H1 (cell line): ENCODE results near the gene TBC1D32. TPM values are rescaled to one million over a fixed set of nuclear protein-coding genes. Genes with fewer than 3 reads are reported as not detected.

Source experiments
- CTCF ChIA-PET: fragments of 300-600 bp; sonication (Branson Sonifier 250); formaldehyde crosslinking; loops from one replicate; lab custom pipeline; 2021; ENCODE audit not compliant: partially characterized antibody; lab: Charles Lee
- POLR2A ChIA-PET: fragments of 300-600 bp; sonication (Branson Sonifier 250); formaldehyde crosslinking; loops from one replicate; lab custom pipeline; 2021; ENCODE audit warnings: inconsistent platforms; ENCODE audit not compliant: partially characterized antibody; lab: Charles Lee
- DNase-seq, 2 experiments: peaks; one replicate each; pipeline versions ENCODE4 v3.0.0 to v3.0.0-alpha.2; 2010 to 2022; ENCODE audit warnings: low spot score in 2 of 2, low read depth in 1 of 2, mixed read lengths in 1 of 2
- FAIRE-seq: peaks from 2 replicates; lab custom pipeline; 2011; peaks lifted over from hg19 to GRCh38; lab: Jason Lieb, UNC
- H2AFZ ChIP-seq: 2 replicates; pipeline ENCODE4 v1.8.1; 2012; ENCODE audit warnings: low read length, inconsistent platforms
- H2AK5ac ChIP-seq: 2 replicates; pipeline ENCODE4 v1.6.1; 2013; ENCODE audit warnings: low read depth, low read length
- H2BK120ac ChIP-seq: replicated peaks from 2 replicates; pipeline ENCODE3; 2013; ENCODE audit warnings: low read depth, low read length, inconsistent platforms
- H2BK12ac ChIP-seq: 2 replicates; pipeline ENCODE4 v1.6.1; 2013; ENCODE audit warnings: low read depth, low read length
- H2BK15ac ChIP-seq: 2 replicates; pipeline ENCODE4 v1.6.1; 2013; ENCODE audit warnings: low read length
- H2BK20ac ChIP-seq: 2 replicates; pipeline ENCODE4 v1.6.1; 2013; ENCODE audit warnings: low read length
- H2BK5ac ChIP-seq: 2 replicates; pipeline ENCODE4 v1.6.1; 2013; ENCODE audit warnings: low read depth, low read length
- H3K14ac ChIP-seq: 2 replicates; pipeline ENCODE4 v1.6.1; 2013; ENCODE audit warnings: inconsistent platforms; ENCODE audit not compliant: insufficient read length
- H3K18ac ChIP-seq: 2 replicates; pipeline ENCODE4 v1.6.1; 2013; ENCODE audit warnings: low read length; ENCODE audit errors: extremely low read depth
- H3K23ac ChIP-seq: 2 replicates; pipeline ENCODE4 v1.6.1; 2013; ENCODE audit warnings: inconsistent platforms; ENCODE audit not compliant: insufficient read length
- H3K23me2 ChIP-seq: 2 replicates; pipeline ENCODE4 v1.6.1; 2013; ENCODE audit warnings: low read depth, low read length
- H3K27ac ChIP-seq: 2 replicates; pipeline ENCODE4 v1.6.1; 2011; ENCODE audit warnings: low read depth, low read length, inconsistent platforms
- H3K27me3 ChIP-seq, 4 experiments: replicated peaks in 1 of 4; 1 replicate in 1 of 4; 2 replicates in 3 of 4; pipeline versions ENCODE4 v1.6.1 to v1.8.1; 2011 to 2013; ENCODE audit warnings: low read length in 3 of 4, mild to moderate bottlenecking in 3 of 4, inconsistent platforms in 2 of 4, mixed read lengths in 2 of 4, moderate library complexity in 1 of 4; ENCODE audit not compliant: control insufficient read depth in 3 of 4, insufficient read depth in 3 of 4; ENCODE audit errors: extremely low read depth in 1 of 4
- H3K36me3 ChIP-seq, 4 experiments: 2 replicates each; pipeline versions ENCODE4 v1.6.1 to v1.8.1; 2011 to 2013; ENCODE audit warnings: mild to moderate bottlenecking in 4 of 4, low read length in 3 of 4, moderate library complexity in 2 of 4, control low read depth in 1 of 4, inconsistent platforms in 1 of 4; ENCODE audit not compliant: insufficient read depth in 4 of 4, control insufficient read depth in 2 of 4
- H3K4ac ChIP-seq: replicated peaks from 2 replicates; pipeline ENCODE3; 2013; ENCODE audit warnings: low read length, low read depth, mixed read lengths, inconsistent platforms; ENCODE audit not compliant: insufficient read length
- H3K4me1 ChIP-seq, 4 experiments: replicated peaks in 1 of 4; 1 replicate in 1 of 4; 2 replicates in 3 of 4; pipeline versions ENCODE4 v1.6.1 to v1.8.1; 2011 to 2013; ENCODE audit warnings: low read length in 3 of 4, inconsistent platforms in 2 of 4, mixed read lengths in 1 of 4; ENCODE audit not compliant: insufficient read depth in 4 of 4, control insufficient read depth in 3 of 4
- H3K4me2 ChIP-seq, 2 experiments: 2 replicates each; pipeline versions ENCODE4 v1.6.1 to v1.8.1; 2011 to 2013; ENCODE audit warnings: low read depth in 2 of 2, low read length in 2 of 2, control low read depth in 1 of 2, inconsistent platforms in 1 of 2, mild to moderate bottlenecking in 1 of 2; ENCODE audit not compliant: insufficient read depth in 1 of 2
- H3K4me3 ChIP-seq, 4 experiments: fragments of 200-600, 300-600 bp in 1 of 4; sonication (generic), shearing (Covaris generic), sonication (Bioruptor Twin) in 1 of 4; 2 replicates each; pipeline versions ENCODE4 v1.5.1 to v1.8.1; 2011 to 2016; ENCODE audit warnings: low read length in 4 of 4, low read depth in 3 of 4, control low read depth in 2 of 4, inconsistent platforms in 2 of 4, mild to moderate bottlenecking in 2 of 4, mixed read lengths in 1 of 4, moderate library complexity in 1 of 4; ENCODE audit not compliant: insufficient read depth in 2 of 4; ENCODE audit errors: extremely low read depth in 1 of 4
- H3K56ac ChIP-seq: replicated peaks from 2 replicates; pipeline ENCODE3; 2013; ENCODE audit warnings: low read depth, mild to moderate bottlenecking, mixed read lengths, low read length, inconsistent platforms; ENCODE audit not compliant: insufficient read length
- H3K79me1 ChIP-seq: 2 replicates; pipeline ENCODE4 v1.6.1; 2013; ENCODE audit warnings: low read depth, low read length, control low read depth
- H3K79me2 ChIP-seq, 2 experiments: 2 replicates each; pipeline versions ENCODE4 v1.6.1 to v1.8.1; 2012 to 2013; ENCODE audit warnings: low read length in 2 of 2, mild to moderate bottlenecking in 2 of 2, inconsistent platforms in 1 of 2; ENCODE audit not compliant: insufficient read depth in 2 of 2, control insufficient read depth in 1 of 2
- H3K9ac ChIP-seq, 4 experiments: replicated peaks in 1 of 4; 1 replicate in 1 of 4; 2 replicates in 3 of 4; pipeline versions ENCODE4 v1.6.1 to v1.8.1; 2011 to 2013; ENCODE audit warnings: low read depth in 3 of 4, low read length in 3 of 4, control low read depth in 2 of 4, mild to moderate bottlenecking in 2 of 4, moderate library complexity in 2 of 4, inconsistent platforms in 1 of 4; ENCODE audit errors: extremely low read depth in 1 of 4
- H3K9me3 ChIP-seq, 2 experiments: 2 replicates each; pipeline versions ENCODE4 v1.6.1 to v1.8.1; 2012 to 2013; ENCODE audit warnings: mild to moderate bottlenecking in 2 of 2, moderate library complexity in 2 of 2, control low read depth in 1 of 2, inconsistent platforms in 1 of 2, low read depth in 1 of 2, low read length in 1 of 2, mixed read lengths in 1 of 2; ENCODE audit not compliant: insufficient read depth in 2 of 2
- H4K20me1 ChIP-seq, 2 experiments: replicated peaks in 1 of 2; 2 replicates each; pipeline versions ENCODE3 to v1.8.1; 2011 to 2013; ENCODE audit warnings: inconsistent platforms in 2 of 2, low read length in 2 of 2, mild to moderate bottlenecking in 1 of 2; ENCODE audit not compliant: insufficient read depth in 2 of 2, control insufficient read depth in 1 of 2
- H4K5ac ChIP-seq: 2 replicates; pipeline ENCODE4 v1.6.1; 2013; ENCODE audit warnings: low read length, low read depth, mixed read lengths, inconsistent platforms; ENCODE audit not compliant: insufficient read length
- H4K8ac ChIP-seq: 2 replicates; pipeline ENCODE4 v1.8.0; 2013; ENCODE audit warnings: mild to moderate bottlenecking, moderate library complexity, low read length, inconsistent platforms; ENCODE audit not compliant: insufficient read depth; ENCODE audit errors: extremely low read depth
- H4K91ac ChIP-seq: replicated peaks from 2 replicates; pipeline ENCODE3; 2013; ENCODE audit warnings: low read length, mixed read lengths, inconsistent platforms; ENCODE audit not compliant: insufficient read length
- CREB1 ChIP-seq: IDR thresholded peaks from 2 replicates; pipeline ENCODE4 v1.6.1; 2012; ENCODE audit warnings: inconsistent platforms
- EP300 ChIP-seq, 2 experiments: IDR thresholded peaks; 1 replicate in 1 of 2; 2 replicates in 1 of 2; pipeline ENCODE4 v1.6.1; 2011 to 2012; ENCODE audit warnings: low read depth in 2 of 2, low read length in 2 of 2, mild to moderate bottlenecking in 2 of 2, borderline replicate concordance in 1 of 2, inconsistent platforms in 1 of 2, moderate library complexity in 1 of 2
- HDAC2 ChIP-seq, 2 experiments: fragments of 300-600 bp in 1 of 2; sonication (generic) in 1 of 2; IDR thresholded peaks; 2 replicates each; pipeline ENCODE4 v1.6.1; 2011 to 2012; ENCODE audit warnings: low read depth in 2 of 2, low read length in 2 of 2, mild to moderate bottlenecking in 2 of 2, moderate library complexity in 2 of 2, borderline replicate concordance in 1 of 2, inconsistent platforms in 1 of 2
- HDAC6 ChIP-seq: IDR thresholded peaks from one replicate; pipeline ENCODE4 v1.7.1; 2012; ENCODE audit warnings: low read depth, mild to moderate bottlenecking, inconsistent platforms, low read length, moderate library complexity
- MAX ChIP-seq: IDR thresholded peaks from 2 replicates; pipeline ENCODE4 v1.6.1; 2012; ENCODE audit warnings: inconsistent platforms
- NRF1 ChIP-seq: IDR thresholded peaks from 2 replicates; pipeline ENCODE4 v1.6.1; 2011; ENCODE audit warnings: mild to moderate bottlenecking, low read depth, low read length, improper control_type of control experiment
- POU5F1 ChIP-seq: IDR thresholded peaks from 2 replicates; pipeline ENCODE4 v1.6.1; 2011; ENCODE audit warnings: low read depth, mild to moderate bottlenecking, low read length, moderate library complexity
- SRF ChIP-seq: IDR thresholded peaks from 2 replicates; pipeline ENCODE4 v1.6.1; 2011; ENCODE audit warnings: mild to moderate bottlenecking, low read depth, low read length, moderate library complexity
- TBP ChIP-seq: IDR thresholded peaks from 2 replicates; pipeline ENCODE4 v1.6.1; 2011; ENCODE audit warnings: low read depth, low read length, improper control_type of control experiment
- WGBS, 2 experiments: shearing (Covaris generic) in 1 of 2; methylation state at CpG; one replicate each; pipeline versions ENCODE4 v1.1.6 to v1.1.7; 2013 to 2015; ENCODE audit warnings: low lambda C conversion rate in 2 of 2, mixed read lengths in 2 of 2, inconsistent platforms in 1 of 2, low coverage in 1 of 2, missing lambda C conversion rate in 1 of 2; ENCODE audit not compliant: insufficient replicate concordance in 2 of 2, insufficient coverage in 1 of 2, insufficient read length in 1 of 2; ENCODE audit errors: extremely low coverage in 1 of 2, missing lambda C conversion rate in 1 of 2; 5-methylcytosine and 5-hydroxymethylcytosine counted together
- polyA plus RNA-seq, 7 experiments: library from polyadenylated mRNA; depleted of rRNA in 3 of 7; stranded (reverse) in 5 of 7; unstranded in 2 of 7; fragments of >200 nt in 5 of 7; fragments of 200-250 nt in 2 of 7; gene quantifications; 1 replicate in 5 of 7; 2 replicates in 1 of 7; 4 replicates in 1 of 7; pipeline versions ENCODE4 v1.2.1 to v1.2.3, GENCODE V29; 2011 to 2013; ENCODE audit warnings: missing spikeins in 2 of 7, mixed read lengths in 2 of 7
- total RNA-seq: library from RNA; stranded (reverse); fragmentation: NEBNext Ultra II Directional; extraction: Animal tissue kit (Norgen Biotek cat#: 25700); gene quantifications from 2 replicates; pipeline ENCODE4 v1.2.1, GENCODE V29; 2021

Gene TBC1D32
- total and polyA plus RNA-seq, 2 of the 8 experiments (the other 6 are each of a cell fraction or from before 2014, with no cell fraction given) = 5.3 to 7.1 TPM

- no peak overlapping the region for H4K91ac ChIP-seq
- H3K9ac ChIP-seq = no peak overlapping the region
- H3K4ac ChIP-seq = no peak overlapping the region
- no peak overlapping the region for H2BK120ac ChIP-seq
- H2AK5ac ChIP-seq = no peak overlapping the region
- H3K4me2 ChIP-seq = no peak overlapping the region
- no peak overlapping the region for H2BK5ac ChIP-seq
- H3K23ac ChIP-seq = no peak overlapping the region
- no peak overlapping the region for H3K27ac ChIP-seq
- no peak for DNase-seq
- no peak overlapping the region for H4K8ac ChIP-seq
- no peak overlapping the region for H2BK15ac ChIP-seq
- no peak overlapping the region for H3K4me3 ChIP-seq
- H3K79me2 ChIP-seq = no peaks in the 10 kb centered on the region
- ChIA-PET CTCF (interaction anchor here (0.8 kb wide), 1 partner anchor 13 kb away, joined by 3 read pairs; no protein-coding TSS in a partner anchor), POLR2A (no interaction called here)
- no peak overlapping the region for H2BK20ac ChIP-seq
- no peak overlapping the region for H4K5ac ChIP-seq
- H3K36me3 ChIP-seq = no peaks in the 10 kb centered on the region
- no peak overlapping the region for H2BK12ac ChIP-seq
- no peaks in the 10 kb centered on the region for H4K20me1 ChIP-seq
- 0 out of 4 replicates have a peak, but pooled peaks cover 0 to 2% of the 10 kb centered on the region in 2 experiments for H3K9me3 ChIP-seq
- no peaks in the 10 kb centered on the region for H3K27me3 ChIP-seq
- FAIRE-seq = no peak
- no peaks in the 10 kb centered on the region for H3K79me1 ChIP-seq
- H3K23me2 ChIP-seq = peaks cover 2% of the 10 kb centered on the region; the same call in 1 of the 2 replicates
- no peak overlapping the region for H2AFZ ChIP-seq
- H3K14ac ChIP-seq = no peak overlapping the region
- no peaks in the 10 kb centered on the region for H3K4me1 ChIP-seq
- 95% methylated on average over 1 of the region's 1 CpG; no CpG with 5 or more reads in 1 of the 2 experiments for WGBS, 2 experiments
- no peak overlapping the region for H3K18ac ChIP-seq
- H3K56ac ChIP-seq = no peak overlapping the region
- no peak for TF ChIP-seq NRF1
- no peak for TF ChIP-seq CREB1
- no peak for TF ChIP-seq SRF
- no peak for TF ChIP-seq HDAC6
- TF ChIP-seq EP300 (IDR thresholded peaks at IDR 0.05; ENCODE audit: borderline replicate concordance in 1 of 2, low read depth in 2 of 2, low read length in 2 of 2) = no peak
- TF ChIP-seq MAX = no peak
- TF ChIP-seq TBP = no peak
- TF ChIP-seq HDAC2 (IDR thresholded peaks at IDR 0.05; ENCODE audit: borderline replicate concordance in 1 of 2, low read depth in 2 of 2, low read length in 2 of 2) = no peak
- TF ChIP-seq POU5F1 = no peak
- TF ChIP-seq, all 59 proteins: peak for 0
Observed at GRCh38 chr6:121297694-121298093, 36.6 kb downstream of the TBC1D32 start.
